Skin epidermis (tissue), 12 donors: ENCODE measurements around the gene ACACA.
"Not testable (repeated sequence)": the region's sequence is repeated elsewhere in the genome, so short reads cannot be mapped to it uniquely, and the experiment has no call there.

Experiments
- H3K27ac ChIP-seq, 21 experiments: fragments of 200-600 bp; sonication (generic) in 11 of 21; one replicate each; pipeline ENCODE4 v1.5.0; 2020; ENCODE audit warnings: mild to moderate bottlenecking in 3 of 21, inconsistent platforms in 2 of 21, moderate library complexity in 2 of 21
- H3K4me3 ChIP-seq, 7 experiments: fragments of 200-600 bp; sonication (generic) in 2 of 7; one replicate each; pipeline ENCODE4 v1.5.0; 2020; ENCODE audit warnings: inconsistent platforms in 2 of 7, mild to moderate bottlenecking in 2 of 7, moderate library complexity in 1 of 7

Gene ACACA

GRCh38 chr17:37147301-37147812 lies 259.3 kb downstream of the ACACA start:
- H3K27ac ChIP-seq = peak overlapping the region in 4 of 21 experiments; percentile 1 to 54 (median 28)
- no peak overlapping the region for H3K4me3 ChIP-seq

GRCh38 chr17:37146086-37147064 lies 260.3 kb downstream of the ACACA start:
- H3K4me3 ChIP-seq = no peak overlapping the region
- H3K27ac ChIP-seq = peak overlapping the region in 1 of 21 experiments; percentile 54

- Histone ChIP-seq H3K4me3 (no peak overlapping the region), H3K27ac (no peak overlapping the region)
Measured at GRCh38 chr17:37144075-37144701, 262.4 kb downstream of the ACACA start.

- not testable (repeated sequence) for H3K27ac ChIP-seq, H3K4me3 ChIP-seq
Measured at GRCh38 chr17:37143558-37143957, 263.1 kb downstream of the ACACA start.

GRCh38 chr17:37142294-37142896 lies 264.2 kb downstream of the ACACA start:
- Histone ChIP-seq H3K27ac (no peak overlapping the region), H3K4me3 (no peak overlapping the region)

GRCh38 chr17:37138571-37139120 lies 268.0 kb downstream of the ACACA start:
- H3K27ac ChIP-seq = no peak overlapping the region

GRCh38 chr17:37137906-37138514 lies 268.6 kb downstream of the ACACA start:
- H3K27ac ChIP-seq = no peak overlapping the region

More at GRCh38 chr17:37138571-37139120, 268.0 kb downstream of the ACACA start:
- H3K4me3 ChIP-seq = no peak overlapping the region

GRCh38 chr17:37137070-37137610 lies 269.5 kb downstream of the ACACA start:
- H3K4me3 ChIP-seq = no peak overlapping the region
- no peak overlapping the region for H3K27ac ChIP-seq

More at GRCh38 chr17:37137906-37138514, 268.6 kb downstream of the ACACA start:
- H3K4me3 ChIP-seq = no peak overlapping the region

- H3K4me3 ChIP-seq = no peak overlapping the region
- H3K27ac ChIP-seq = no peak overlapping the region
Measured at GRCh38 chr17:37135576-37135975, 271.1 kb downstream of the ACACA start.

GRCh38 chr17:37134050-37134449 lies 272.6 kb downstream of the ACACA start:
- H3K4me3 ChIP-seq = no peak overlapping the region
- H3K27ac ChIP-seq = no peak overlapping the region

- Histone ChIP-seq H3K27ac (no peak overlapping the region), H3K4me3 (no peak overlapping the region)
Measured at GRCh38 chr17:37133136-37133535, 273.5 kb downstream of the ACACA start.

- H3K27ac ChIP-seq = no peak overlapping the region
- H3K4me3 ChIP-seq = no peak overlapping the region
Measured at GRCh38 chr17:37131669-37132611, 274.7 kb downstream of the ACACA start.

GRCh38 chr17:37130984-37131446 lies 275.6 kb downstream of the ACACA start:
- H3K4me3 ChIP-seq = no peak overlapping the region
- no peak overlapping the region for H3K27ac ChIP-seq

- Histone ChIP-seq H3K27ac (no peak overlapping the region), H3K4me3 (no peak overlapping the region)
Measured at GRCh38 chr17:37124821-37125173, 281.8 kb downstream of the ACACA start.

GRCh38 chr17:37123941-37124820 lies 282.5 kb downstream of the ACACA start:
- no peak overlapping the region for H3K27ac ChIP-seq
- H3K4me3 ChIP-seq = no peak overlapping the region

- H3K4me3 ChIP-seq = no peak overlapping the region
- no peak overlapping the region for H3K27ac ChIP-seq
Measured at GRCh38 chr17:37123386-37123785, 283.2 kb downstream of the ACACA start.

- H3K27ac ChIP-seq = no peak overlapping the region
- H3K4me3 ChIP-seq = no peak overlapping the region
Measured at GRCh38 chr17:37121616-37122015, 285.0 kb downstream of the ACACA start.
